Frontal cortex (tissue), 4 donors: ENCODE results near the gene LRRC4C. TPM values are rescaled to one million over a fixed set of nuclear protein-coding genes. Genes with fewer than 3 reads are reported as not detected.

Experiments used
- DNase-seq, 2 donors: peaks; one replicate each; pipeline ENCODE4 v3.0.0; 2012; ENCODE audit warnings: low spot score in 2 of 2
- FAIRE-seq: peaks from 2 replicates; lab custom pipeline; 2012; peaks lifted over from hg19 to GRCh38; lab: Jason Lieb, UNC
- total RNA-seq: library from RNA; depleted of rRNA; stranded (reverse); fragments of >200 nt; gene quantifications from one replicate; pipeline ENCODE4 v1.2.3, GENCODE V29; 2014
- donor health status: control.
- donor health status: control.
- donor health status: control.

LRRC4C gene
- total RNA-seq, 1 donor from 2014 or later: 90.5 TPM

- DNase-seq: no peak
- FAIRE-seq: no peak
Measured at GRCh38 chr11:40825201-40825834, 634.1 kb downstream of the LRRC4C start.

GRCh38 chr11:40819230-40819629 is 640.2 kb downstream of the LRRC4C start:
- DNase-seq (no peak), FAIRE-seq (no peak)

- no peak for FAIRE-seq
- no peak for DNase-seq
Measured at GRCh38 chr11:40816976-40817375, 642.5 kb downstream of the LRRC4C start.

- DNase-seq (no peak), FAIRE-seq (no peak)
Measured at GRCh38 chr11:40797981-40798380, 661.5 kb downstream of the LRRC4C start.

- no peak for DNase-seq
- FAIRE-seq: no peak
Measured at GRCh38 chr11:40787224-40787623, 672.2 kb downstream of the LRRC4C start.

- DNase-seq (no peak), FAIRE-seq (no peak)
Measured at GRCh38 chr11:40763046-40763445, 696.4 kb downstream of the LRRC4C start.

GRCh38 chr11:40759341-40759740 is 700.1 kb downstream of the LRRC4C start:
- no peak for FAIRE-seq
- DNase-seq: no peak

- FAIRE-seq: no peak
- no peak for DNase-seq
Measured at GRCh38 chr11:40754297-40754696, 705.2 kb downstream of the LRRC4C start.

GRCh38 chr11:40746282-40746681 is 713.2 kb downstream of the LRRC4C start:
- FAIRE-seq: no peak
- DNase-seq: no peak

- DNase-seq (no peak), FAIRE-seq (no peak)
Measured at GRCh38 chr11:40732132-40732531, 727.3 kb downstream of the LRRC4C start.

GRCh38 chr11:40722179-40722795 is 737.2 kb downstream of the LRRC4C start:
- no peak for FAIRE-seq

GRCh38 chr11:40716344-40717130 is 742.9 kb downstream of the LRRC4C start:
- FAIRE-seq (no peak), DNase-seq (no peak)

More at GRCh38 chr11:40722179-40722795, 737.2 kb downstream of the LRRC4C start:
- DNase-seq: no peak

GRCh38 chr11:40713083-40713482 is 746.4 kb downstream of the LRRC4C start:
- DNase-seq (no peak), FAIRE-seq (no peak)

- DNase-seq: no peak
- FAIRE-seq: no peak
Measured at GRCh38 chr11:40701027-40701426, 758.4 kb downstream of the LRRC4C start.

- DNase-seq (no peak), FAIRE-seq (no peak)
Measured at GRCh38 chr11:40689823-40690222, 769.6 kb downstream of the LRRC4C start.

- FAIRE-seq (no peak), DNase-seq (no peak)
Measured at GRCh38 chr11:40688369-40688768, 771.1 kb downstream of the LRRC4C start.

- FAIRE-seq (no peak), DNase-seq (no peak)
Measured at GRCh38 chr11:40686765-40687164, 772.7 kb downstream of the LRRC4C start.

- FAIRE-seq (no peak), DNase-seq (no peak)
Measured at GRCh38 chr11:40683010-40683409, 776.4 kb downstream of the LRRC4C start.

- no peak for DNase-seq
- no peak for FAIRE-seq
Measured at GRCh38 chr11:40679276-40679675, 780.2 kb downstream of the LRRC4C start.

GRCh38 chr11:40647295-40647694 is 812.2 kb downstream of the LRRC4C start:
- FAIRE-seq: no peak
- no peak for DNase-seq

GRCh38 chr11:40642284-40642683 is 817.2 kb downstream of the LRRC4C start:
- no peak for DNase-seq
- no peak for FAIRE-seq
